ENCODE data around the gene SRM. TPM values are rescaled to one million over a fixed set of nuclear protein-coding genes. Genes with fewer than 3 reads are reported as not detected.

Gene SRM
- polyA plus RNA-seq, 3 donors = 23.2 to 43.2 (median 37.6) TPM

GRCh38 chr1:11024154-11024873, 35.5 kb downstream of the SRM start:
- Histone ChIP-seq H2AFZ (ENCODE audit: insufficient read depth, low read depth, low read length, poor library complexity, severe bottlenecking) (no peak overlapping the region), H3K4me2 (replicated peaks; ENCODE audit: extremely low read depth, low read length, poor library complexity, severe bottlenecking) (no peak overlapping the region), H4K20me1 (ENCODE audit: insufficient read depth, low read length) (peaks cover 84% of the 10 kb centered on the region), H3K9me3 (replicated peaks in 1 of 2; ENCODE audit: control insufficient read depth in 1 of 2, insufficient read depth in 1 of 2, low read length in 2 of 2) (no peaks in the 10 kb centered on the region), H3K4me3 (replicated peaks in 1 of 3; ENCODE audit: low read depth in 2 of 3, low read length in 3 of 3) (no peak overlapping the region), H3K79me2 (ENCODE audit: insufficient read depth, low read length) (peaks cover 8% of the 10 kb centered on the region), H3K9ac (ENCODE audit: insufficient read depth, low read length, poor library complexity, severe bottlenecking) (no peak overlapping the region), H3K36me3 (replicated peaks in 1 of 2; ENCODE audit: control insufficient read depth in 1 of 2, insufficient read depth in 2 of 2, low read length in 2 of 2) (peaks cover 78 to 83% of the 10 kb centered on the region in 2 donors), H3K27me3 (ENCODE audit: control insufficient read depth in 2 of 2, insufficient read depth in 2 of 2, low read length in 2 of 2) (no peaks in the 10 kb centered on the region), H3K4me1 (ENCODE audit: control insufficient read depth in 1 of 2, insufficient read depth in 2 of 2, low read length in 2 of 2) (no peaks in the 10 kb centered on the region), H3K27ac (ENCODE audit: low read depth in 1 of 2, low read length in 2 of 2) (no peak overlapping the region)
- Mint-ChIP-seq H3K27me3 (ENCODE audit: low read depth in 3 of 3) (peaks cover 0 to 2% (median 0%) of the 10 kb centered on the region in 3 donors), H3K4me1 (no peaks in the 10 kb centered on the region), H3K4me3 (no peak overlapping the region), H3K27ac (peak overlapping the region in 1 of 7 donors; percentile 2), H3K9me3 (no peaks in the 10 kb centered on the region), H3K36me3 (peaks cover 75 to 94% of the 10 kb centered on the region in 2 donors)
- intact Hi-C loops (cut with micrococcal nuclease) = no loop called here
- no peak for TF ChIP-seq CTCF (IDR thresholded peaks at IDR 0.05)
- no peak for DNase-seq
- WGBS (ENCODE audit: insufficient coverage) = 94% methylated on average over 2 of the region's 3 CpGs

- Histone ChIP-seq H3K27me3 (ENCODE audit: control insufficient read depth in 2 of 2, insufficient read depth in 2 of 2, low read length in 2 of 2) (no peaks in the 10 kb centered on the region), H3K9ac (ENCODE audit: insufficient read depth, low read length, poor library complexity, severe bottlenecking) (no peak overlapping the region), H3K79me2 (ENCODE audit: insufficient read depth, low read length) (peaks cover 19% of the 10 kb centered on the region), H4K20me1 (ENCODE audit: insufficient read depth, low read length) (peaks cover 93% of the 10 kb centered on the region), H3K36me3 (replicated peaks in 1 of 2; ENCODE audit: control insufficient read depth in 1 of 2, insufficient read depth in 2 of 2, low read length in 2 of 2) (peaks cover 90 to 94% of the 10 kb centered on the region in 2 donors), H2AFZ (ENCODE audit: insufficient read depth, low read depth, low read length, poor library complexity, severe bottlenecking) (no peak overlapping the region), H3K27ac (ENCODE audit: low read depth in 1 of 2, low read length in 2 of 2) (no peak overlapping the region), H3K4me2 (replicated peaks; ENCODE audit: extremely low read depth, low read length, poor library complexity, severe bottlenecking) (no peak overlapping the region), H3K9me3 (replicated peaks in 1 of 2; ENCODE audit: control insufficient read depth in 1 of 2, insufficient read depth in 1 of 2, low read length in 2 of 2) (no peaks in the 10 kb centered on the region), H3K4me3 (replicated peaks in 1 of 3; ENCODE audit: low read depth in 2 of 3, low read length in 3 of 3) (no peak overlapping the region), H3K4me1 (ENCODE audit: control insufficient read depth in 1 of 2, insufficient read depth in 2 of 2, low read length in 2 of 2) (no peaks in the 10 kb centered on the region)
- intact Hi-C loops (cut with micrococcal nuclease) = no loop called here
- H3K4me3 Mint-ChIP-seq = no peak overlapping the region
- H3K9me3 Mint-ChIP-seq = no peaks in the 10 kb centered on the region
- no peak for DNase-seq
- H3K27me3 Mint-ChIP-seq (ENCODE audit: low read depth in 3 of 3) = peaks cover 0 to 2% (median 0%) of the 10 kb centered on the region in 3 donors
- H3K36me3 Mint-ChIP-seq = peaks cover 86 to 97% of the 10 kb centered on the region in 2 donors
- WGBS (ENCODE audit: insufficient coverage) = 97% methylated on average over 10 of the region's 14 CpGs
- no peak for TF ChIP-seq CTCF (IDR thresholded peaks at IDR 0.05)
- H3K4me1 Mint-ChIP-seq = no peaks in the 10 kb centered on the region
- no peak overlapping the region for H3K27ac Mint-ChIP-seq
Measured at GRCh38 chr1:11023201-11023600, 36.6 kb downstream of the SRM start.

Data from CD14-positive monocyte (primary cell).